A673 (cell line): ENCODE measurements around the gene INKA1. TPM values are rescaled to one million over a fixed set of nuclear protein-coding genes. Genes with fewer than 3 reads are reported as not detected.
A peak's percentile ranks its signal among the peaks of the same experiment; 100 is the strongest.

Source experiments
- BruUV-seq: library from RNA; stranded (reverse); fragments of 400-500 nt; replicated peaks from 2 replicates; lab custom pipeline; 2021; lab: Mats Ljungman, UMichigan
- CTCF ChIA-PET: fragments of 300-600 bp; sonication (Branson Sonifier 250); formaldehyde crosslinking; loops from one replicate; lab custom pipeline; 2022; ENCODE audit warnings: antibody characterized with exemption; lab: Charles Lee
- POLR2A ChIA-PET: fragments of 300-600 bp; sonication (Branson Sonifier 250); formaldehyde crosslinking; loops from one replicate; lab custom pipeline; 2022; ENCODE audit warnings: antibody characterized with exemption; ENCODE audit not compliant: low non-redundant PET; lab: Charles Lee
- DNase-seq: peaks from one replicate; pipeline ENCODE4 v3.0.0-alpha.2; 2015; ENCODE audit warnings: low spot score
- H3K27ac ChIP-seq: fragments of 200-600 bp; sonication (generic); 2 replicates; pipeline ENCODE4 v1.5.1; 2016; ENCODE audit warnings: mixed run types, low read depth, mild to moderate bottlenecking, mixed read lengths, antibody characterized with exemption, low read length; ENCODE audit not compliant: poor library complexity, severe bottlenecking
- H3K27me3 ChIP-seq: fragments of 200-600 bp; sonication (generic); replicated peaks from 2 replicates; pipeline ENCODE4 v1.6.1; 2017; ENCODE audit warnings: mixed run types, low read depth, mild to moderate bottlenecking, mixed read lengths, antibody characterized with exemption, low read length; ENCODE audit not compliant: insufficient read depth, poor library complexity
- H3K36me3 ChIP-seq: fragments of 200-600 bp; sonication (generic); 2 replicates; pipeline ENCODE4 v1.6.1; 2016; ENCODE audit warnings: mixed run types, mild to moderate bottlenecking, mixed read lengths, antibody characterized with exemption, low read length; ENCODE audit not compliant: insufficient read depth, poor library complexity, severe bottlenecking
- H3K4me1 ChIP-seq: fragments of 200-600 bp; sonication (generic); 2 replicates; pipeline ENCODE4 v1.6.1; 2017; ENCODE audit warnings: mixed run types, mild to moderate bottlenecking, mixed read lengths, antibody characterized with exemption, low read length; ENCODE audit not compliant: insufficient read depth, poor library complexity, severe bottlenecking
- H3K4me3 ChIP-seq: fragments of 200-600 bp; sonication (generic); 2 replicates; pipeline ENCODE4 v1.5.1; 2016; ENCODE audit warnings: low read depth, mixed run types, mild to moderate bottlenecking, mixed read lengths, low read length; ENCODE audit not compliant: poor library complexity, severe bottlenecking
- H3K9me3 ChIP-seq: fragments of 200-600 bp; sonication (generic); 2 replicates; pipeline ENCODE4 v1.6.1; 2016; ENCODE audit warnings: mixed run types, low read depth, mild to moderate bottlenecking, mixed read lengths, antibody characterized with exemption, low read length; ENCODE audit not compliant: poor library complexity, severe bottlenecking
- EZH2 ChIP-seq: fragments of 200-600 bp; sonication (generic); IDR thresholded peaks from 2 replicates; pipeline ENCODE4 v1.6.1; 2017; ENCODE audit warnings: borderline replicate concordance, low read depth, mild to moderate bottlenecking, mixed read lengths, antibody characterized with exemption, low read length; ENCODE audit not compliant: poor library complexity, severe bottlenecking
- intact Hi-C: fragments of 100-400 bp; cut with micrococcal nuclease; formaldehyde crosslinking; loops from one replicate; pipeline ENCODE4 v1.10.0; 2022; ENCODE audit not compliant: unreplicated experiment
- total RNA-seq: library from RNA; stranded (reverse); gene quantifications from 2 replicates; pipeline ENCODE4 v1.2.3, GENCODE V29; 2021
- TF ChIP-seq, protein P1 (sequence below): fragments of 300-800, 200-600 bp; sonication (generic); conservative IDR thresholded peaks from 2 replicates; pipeline ENCODE4 v1.5.1; 2017; ENCODE audit warnings: low read depth, mild to moderate bottlenecking, antibody characterized with exemption, low read length, moderate library complexity, mixed read lengths

The INKA1 gene
- total RNA-seq, 1 experiment from 2014 or later: 7.1 TPM

DNA sequence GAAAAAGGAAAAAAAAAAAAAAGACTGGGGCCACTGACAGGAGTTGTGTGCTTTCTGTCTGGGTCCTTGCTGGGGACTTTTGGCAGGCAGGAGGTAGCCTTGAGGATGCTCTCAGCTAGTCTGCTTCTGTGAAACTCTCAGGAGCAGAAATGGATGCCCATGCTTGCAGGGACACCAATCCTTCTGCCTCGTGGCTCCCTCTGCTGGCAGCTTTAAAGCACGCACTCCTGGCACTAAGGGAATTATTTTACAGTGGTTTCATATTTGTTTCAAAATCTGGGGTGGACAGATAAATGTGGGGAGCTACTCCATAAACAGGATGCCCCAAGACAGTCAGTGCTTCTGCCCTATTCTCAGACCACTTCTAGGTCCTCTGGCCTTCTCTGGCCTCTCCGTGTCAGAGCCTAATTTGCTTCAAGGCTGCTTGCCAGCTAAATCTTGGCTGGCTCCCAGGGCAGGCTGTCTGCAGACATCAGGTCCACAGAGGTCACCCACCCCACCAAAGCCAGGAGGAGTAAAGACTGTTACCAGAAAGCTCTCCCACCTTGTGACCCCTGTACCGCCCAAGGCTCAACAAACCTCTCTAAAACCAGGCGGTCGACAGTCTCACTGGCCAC lies 36.2 kb downstream of the INKA1 start:
- TF ChIP-seq, protein P1, sequence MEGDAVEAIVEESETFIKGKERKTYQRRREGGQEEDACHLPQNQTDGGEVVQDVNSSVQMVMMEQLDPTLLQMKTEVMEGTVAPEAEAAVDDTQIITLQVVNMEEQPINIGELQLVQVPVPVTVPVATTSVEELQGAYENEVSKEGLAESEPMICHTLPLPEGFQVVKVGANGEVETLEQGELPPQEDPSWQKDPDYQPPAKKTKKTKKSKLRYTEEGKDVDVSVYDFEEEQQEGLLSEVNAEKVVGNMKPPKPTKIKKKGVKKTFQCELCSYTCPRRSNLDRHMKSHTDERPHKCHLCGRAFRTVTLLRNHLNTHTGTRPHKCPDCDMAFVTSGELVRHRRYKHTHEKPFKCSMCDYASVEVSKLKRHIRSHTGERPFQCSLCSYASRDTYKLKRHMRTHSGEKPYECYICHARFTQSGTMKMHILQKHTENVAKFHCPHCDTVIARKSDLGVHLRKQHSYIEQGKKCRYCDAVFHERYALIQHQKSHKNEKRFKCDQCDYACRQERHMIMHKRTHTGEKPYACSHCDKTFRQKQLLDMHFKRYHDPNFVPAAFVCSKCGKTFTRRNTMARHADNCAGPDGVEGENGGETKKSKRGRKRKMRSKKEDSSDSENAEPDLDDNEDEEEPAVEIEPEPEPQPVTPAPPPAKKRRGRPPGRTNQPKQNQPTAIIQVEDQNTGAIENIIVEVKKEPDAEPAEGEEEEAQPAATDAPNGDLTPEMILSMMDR: peak; percentile 78
- TF ChIP-seq EZH2: no peak
- CTCF ChIA-PET: interaction anchor here (0.6 to 2.2 kb wide), 5 partner anchors 18 to 136 kb away, joined by 3 to 39 read pairs (median 6); partner anchors contain the start of gene INKA1
- DNase-seq: peak; percentile 68
- BruUV-seq: no TSS peak
- Histone ChIP-seq H3K27ac (no peak overlapping the region), H3K4me1 (no peaks in the 10 kb centered on the region), H3K27me3 (no peaks in the 10 kb centered on the region), H3K4me3 (no peak overlapping the region), H3K36me3 (no peaks in the 10 kb centered on the region), H3K9me3 (no peaks in the 10 kb centered on the region)
- intact Hi-C loops: loop anchor here (1.0 kb wide), 1 partner anchor 37 kb away; no protein-coding TSS in a partner anchor
- POLR2A ChIA-PET: interaction anchor here (0.6 kb wide), 1 partner anchor 36 kb away, joined by 19 read pairs; the partner anchor contains the start of gene INKA1

- intact Hi-C loops: loop anchor here (10.0 kb wide), 2 partner anchors 64 to 116 kb away; partner anchors contain the start of genes GMPPB and MST1R
- no TSS peak for BruUV-seq
- Histone ChIP-seq H3K36me3 (no peaks in the 10 kb centered on the region), H3K4me1 (no peaks in the 10 kb centered on the region), H3K27ac (no peak overlapping the region), H3K9me3 (no peaks in the 10 kb centered on the region), H3K27me3 (no peaks in the 10 kb centered on the region), H3K4me3 (no peak overlapping the region)
- no peak for TF ChIP-seq EZH2
- TF ChIP-seq, protein P1: no peak
- POLR2A ChIA-PET: no interaction called here
- no peak for DNase-seq
- CTCF ChIA-PET: no interaction called here
These were observed 37.3 kb downstream of the INKA1 start for GRCh38 chr3:49840388-49840787.

- no peaks in the 10 kb centered on the region for H3K27me3 ChIP-seq
- H3K4me1 ChIP-seq: no peaks in the 10 kb centered on the region
- ChIA-PET CTCF (interaction anchor here (0.5 kb wide), 1 partner anchor 89 kb away, joined by 3 read pairs; no protein-coding TSS in a partner anchor), POLR2A (no interaction called here)
- no peaks in the 10 kb centered on the region for H3K36me3 ChIP-seq
- TF ChIP-seq EZH2: no peak
- TF ChIP-seq, protein P1: peak; percentile 42
- DNase-seq: peak; percentile 12
- no TSS peak for BruUV-seq
- no peak overlapping the region for H3K4me3 ChIP-seq
- no peaks in the 10 kb centered on the region for H3K9me3 ChIP-seq
- no peak overlapping the region for H3K27ac ChIP-seq
- intact Hi-C loops: loop anchor here (10.0 kb wide), 2 partner anchors 64 to 116 kb away; partner anchors contain the start of genes GMPPB and MST1R
These were observed 38.1 kb downstream of the INKA1 start for GRCh38 chr3:49841126-49841696.
